Activated B cell treated with CpG ODN at 0.5 μM for 24 hours (primary cell): Measurements from ENCODE around the gene UMODL1. TPM values are rescaled to one million over a fixed set of nuclear protein-coding genes. Genes with fewer than 3 reads are reported as not detected.

Experiments used
- ATAC-seq: fragments of 200-7000 bp; cut with Tn5 transposase; one replicate; pipeline ENCODE4 v1.10.0; 2021; ENCODE audit warnings: low read depth, mild to moderate bottlenecking, moderate library complexity
- CTCF ChIA-PET: fragments of 350-600 bp; sonication (Branson Sonifier 250); formaldehyde crosslinking; loops from one replicate; lab custom pipeline; 2021; ENCODE audit warnings: antibody characterized with exemption; lab: Charles Lee
- POLR2A ChIA-PET: fragments of 350-600 bp; sonication (Branson Sonifier 250); formaldehyde crosslinking; loops from one replicate; lab custom pipeline; 2021; ENCODE audit warnings: antibody characterized with exemption; lab: Charles Lee
- DNase-seq: peaks from one replicate; pipeline ENCODE4 v3.0.0; 2022
- H3K27ac Mint-ChIP-seq: one replicate; pipeline ENCODE4 v1.8.0; 2020; ENCODE audit warnings: mixed read lengths
- H3K27me3 Mint-ChIP-seq: one replicate; pipeline ENCODE4 v1.8.0; 2021; ENCODE audit warnings: mixed read lengths
- H3K36me3 Mint-ChIP-seq: one replicate; pipeline ENCODE4 v1.8.0; 2021; ENCODE audit warnings: low read depth, mixed read lengths
- H3K4me1 Mint-ChIP-seq: one replicate; pipeline ENCODE4 v1.8.0; 2021; ENCODE audit warnings: mixed read lengths
- H3K4me3 Mint-ChIP-seq: one replicate; pipeline ENCODE4 v1.8.0; 2020; ENCODE audit warnings: mild to moderate bottlenecking, mixed read lengths
- H3K9me3 Mint-ChIP-seq: one replicate; pipeline ENCODE4 v1.8.0; 2020; ENCODE audit warnings: mixed read lengths
- CTCF ChIP-seq: fragments of 200-600 bp; IDR thresholded peaks from one replicate; pipeline ENCODE4 v1.8.0; 2022; ENCODE audit warnings: antibody characterized with exemption, mild to moderate bottlenecking
- intact Hi-C: fragments of 100-400 bp; cut with micrococcal nuclease; formaldehyde crosslinking; loops from one replicate; pipeline ENCODE4 v1.15.1; 2024
- total RNA-seq: library from RNA; stranded (reverse); gene quantifications from 2 replicates; pipeline ENCODE4 v1.2.3, GENCODE V29; 2022

Gene UMODL1
- total RNA-seq, 1 donor from 2014 or later, result 0.04 TPM

GRCh38 chr21:42153046-42153686 lies 82.0 kb downstream of the UMODL1 start:
- no peak overlapping the region for H3K4me3 Mint-ChIP-seq
- no peak for TF ChIP-seq CTCF
- ATAC-seq, result no peak
- no peak overlapping the region for H3K27ac Mint-ChIP-seq
- no peaks in the 10 kb centered on the region for H3K36me3 Mint-ChIP-seq
- H3K9me3 Mint-ChIP-seq, result no peaks in the 10 kb centered on the region
- peaks cover 2% of the 10 kb centered on the region for H3K4me1 Mint-ChIP-seq
- intact Hi-C loops, result no loop called here
- peaks cover 15% of the 10 kb centered on the region for H3K27me3 Mint-ChIP-seq
- POLR2A ChIA-PET, result no interaction called here
- CTCF ChIA-PET, result interaction anchor here (1.5 kb wide), 1 partner anchor 107 kb away, joined by 3 read pairs; no protein-coding TSS in a partner anchor
- DNase-seq, result no peak

- POLR2A ChIA-PET, result no interaction called here
- peaks cover 2% of the 10 kb centered on the region for H3K4me1 Mint-ChIP-seq
- no peak overlapping the region for H3K4me3 Mint-ChIP-seq
- DNase-seq, result no peak
- ATAC-seq, result no peak
- H3K27ac Mint-ChIP-seq, result no peak overlapping the region
- intact Hi-C loops, result no loop called here
- CTCF ChIA-PET, result no interaction called here
- peaks cover 19% of the 10 kb centered on the region for H3K27me3 Mint-ChIP-seq
- no peaks in the 10 kb centered on the region for H3K36me3 Mint-ChIP-seq
- H3K9me3 Mint-ChIP-seq, result no peaks in the 10 kb centered on the region
- TF ChIP-seq CTCF, result no peak
Measured at GRCh38 chr21:42153746-42154145, 82.6 kb downstream of the UMODL1 start.

- POLR2A ChIA-PET, result no interaction called here
- DNase-seq (no peak), ATAC-seq (no peak)
Measured at GRCh38 chr21:42154237-42155044, 83.3 kb downstream of the UMODL1 start.

GRCh38 chr21:42155045-42155855 lies 84.1 kb downstream of the UMODL1 start:
- POLR2A ChIA-PET, result no interaction called here
- ATAC-seq (no peak), DNase-seq (no peak)
- Mint-ChIP-seq H3K4me3 (no peak overlapping the region), H3K36me3 (no peaks in the 10 kb centered on the region), H3K4me1 (peaks cover 3% of the 10 kb centered on the region), H3K9me3 (no peaks in the 10 kb centered on the region), H3K27ac (no peak overlapping the region), H3K27me3 (peaks cover 27% of the 10 kb centered on the region)
- CTCF ChIA-PET, result no interaction called here
- intact Hi-C loops, result no loop called here
- TF ChIP-seq CTCF, result no peak

More at GRCh38 chr21:42154237-42155044, 83.3 kb downstream of the UMODL1 start:
- Mint-ChIP-seq H3K27me3 (peaks cover 26% of the 10 kb centered on the region), H3K4me1 (peaks cover 3% of the 10 kb centered on the region), H3K9me3 (no peaks in the 10 kb centered on the region), H3K27ac (no peak overlapping the region), H3K36me3 (no peaks in the 10 kb centered on the region), H3K4me3 (no peak overlapping the region)
- TF ChIP-seq CTCF, result no peak
- CTCF ChIA-PET, result no interaction called here
- intact Hi-C loops, result no loop called here
